Caco-2 (cell line): ENCODE data around the gene SLC35F2. TPM values are rescaled to one million over a fixed set of nuclear protein-coding genes. Genes with fewer than 3 reads are reported as not detected.

Experiments used
- Bru-seq: library from RNA; stranded (reverse); fragments of 400-500 nt; gene quantifications from one replicate; lab custom pipeline; 2021; lab: Mats Ljungman, UMichigan
- BruChase-seq, 2 experiments: library from RNA; stranded (reverse); fragments of 400-500 nt; gene quantifications; one replicate each; lab custom pipeline; 2021; lab: Mats Ljungman, UMichigan
- BruUV-seq: library from RNA; stranded (reverse); fragments of 400-500 nt; replicated peaks from 2 replicates; lab custom pipeline; 2021; lab: Mats Ljungman, UMichigan
- CTCF ChIA-PET: fragments of 300-600 bp; sonication (Branson Sonifier 250); formaldehyde crosslinking; loops from one replicate; lab custom pipeline; 2022; ENCODE audit warnings: antibody characterized with exemption; lab: Charles Lee
- POLR2A ChIA-PET: fragments of 300-600 bp; sonication (Branson Sonifier 250); formaldehyde crosslinking; loops from one replicate; lab custom pipeline; 2022; ENCODE audit warnings: antibody characterized with exemption; lab: Charles Lee
- DNase-seq, 2 experiments: peaks; one replicate each; pipeline versions ENCODE4 v3.0.0 to v3.0.0-alpha.2; 2020 to 2022
- H3K27me3 ChIP-seq: replicated peaks from 2 replicates; pipeline ENCODE4 v1.6.0; 2011; ENCODE audit warnings: low read length; ENCODE audit not compliant: control insufficient read depth, insufficient read depth
- H3K36me3 ChIP-seq: 2 replicates; pipeline ENCODE4 v1.5.1; 2011; ENCODE audit warnings: low read length; ENCODE audit not compliant: control insufficient read depth, insufficient read depth
- H3K4me1 ChIP-seq: fragments of 250-450 bp; sonication (Bioruptor Pico); 2 replicates; pipeline ENCODE4 v1.5.1; 2020; ENCODE audit warnings: mild to moderate bottlenecking
- H3K4me3 ChIP-seq: 2 replicates; pipeline ENCODE4 v1.5.1; 2011; ENCODE audit warnings: low read depth, mild to moderate bottlenecking, control low read depth, low read length
- H3K9me3 ChIP-seq: fragments of 250-450 bp; sonication (Bioruptor Pico); 2 replicates; pipeline ENCODE4 v1.5.1; 2020; ENCODE audit warnings: mild to moderate bottlenecking, moderate library complexity
- H3K27ac Mint-ChIP-seq: one replicate; pipeline ENCODE4 v1.8.0; 2022; ENCODE audit warnings: mixed read lengths; ENCODE audit not compliant: unreplicated experiment
- H3K27me3 Mint-ChIP-seq: one replicate; pipeline ENCODE4 v1.8.0; 2022; ENCODE audit warnings: mixed read lengths; ENCODE audit not compliant: insufficient read depth, unreplicated experiment
- H3K36me3 Mint-ChIP-seq: one replicate; pipeline ENCODE4 v1.8.0; 2022; ENCODE audit warnings: mild to moderate bottlenecking, mixed read lengths; ENCODE audit not compliant: insufficient read depth, unreplicated experiment
- H3K4me1 Mint-ChIP-seq: one replicate; pipeline ENCODE4 v1.8.0; 2022; ENCODE audit warnings: low read depth, mixed read lengths; ENCODE audit not compliant: unreplicated experiment
- H3K4me3 Mint-ChIP-seq: one replicate; pipeline ENCODE4 v1.8.0; 2022; ENCODE audit warnings: mild to moderate bottlenecking, moderate library complexity, mixed read lengths; ENCODE audit not compliant: unreplicated experiment
- H3K9me3 Mint-ChIP-seq: one replicate; pipeline ENCODE4 v1.8.0; 2022; ENCODE audit warnings: mixed read lengths; ENCODE audit not compliant: unreplicated experiment
- CTCF ChIP-seq, 2 experiments: fragments of 200-600 bp in 1 of 2; IDR thresholded peaks; 1 replicate in 1 of 2; 2 replicates in 1 of 2; pipeline versions ENCODE4 v1.5.1 to v1.8.0; 2011 to 2022; ENCODE audit warnings: antibody characterized with exemption in 1 of 2, control low read depth in 1 of 2, inconsistent platforms in 1 of 2, low read depth in 1 of 2, low read length in 1 of 2, mild to moderate bottlenecking in 1 of 2, moderate library complexity in 1 of 2; ENCODE audit not compliant: insufficient read depth in 1 of 2, severe bottlenecking in 1 of 2, unreplicated experiment in 1 of 2
- intact Hi-C: fragments of 100-400 bp; cut with micrococcal nuclease; formaldehyde crosslinking; loops from one replicate; pipeline ENCODE4 v1.10.0; 2022; ENCODE audit not compliant: unreplicated experiment
- long read RNA-seq: library from polyadenylated mRNA; stranded (forward); transcript quantifications from one replicate; pipeline ENCODE4 v2.0.0, GENCODE V29; 2022
- total RNA-seq: library from RNA; stranded (reverse); gene quantifications from 2 replicates; pipeline ENCODE4 v1.2.3, GENCODE V29; 2022

Gene SLC35F2
- total RNA-seq (42.5 and 44.9 TPM in 2 replicates), Bru-seq, nascent RNA (percentile 62 among the genes with signal in this experiment), BruChase-seq, experiment 1, labeled RNA remaining after a 2-hour chase (percentile 65 among the genes with signal in this experiment), BruChase-seq, experiment 2, labeled RNA remaining after a 6-hour chase (percentile 74 among the genes with signal in this experiment)
- long read RNA-seq, transcript SLC35F2-204 (8 exons, 3,170 nt), result major isoform, 9 of 18 reads
- long read RNA-seq, partial matches to known transcripts, result 1 of 18 reads
- long read RNA-seq, other reads (novel, unspliced or antisense), result 7 of 18 reads

- H3K4me1 Mint-ChIP-seq, result peaks cover 7% of the 10 kb centered on the region
- no peaks in the 10 kb centered on the region for H3K36me3 ChIP-seq
- H3K27me3 Mint-ChIP-seq, result no peaks in the 10 kb centered on the region
- H3K9me3 Mint-ChIP-seq, result no peaks in the 10 kb centered on the region
- TF ChIP-seq CTCF (IDR thresholded peaks at IDR 0.05; ENCODE audit: insufficient read depth in 1 of 2, low read depth in 1 of 2, low read length in 1 of 2, severe bottlenecking in 1 of 2, unreplicated experiment in 1 of 2), result peak in 1 of 2 experiments; percentile 24
- peak within 1 kb of the TSS; percentile 85 for H3K27ac Mint-ChIP-seq
- no peaks in the 10 kb centered on the region for H3K9me3 ChIP-seq
- H3K4me3 ChIP-seq, result peak within 1 kb of the TSS; percentile 50
- no TSS peak for BruUV-seq
- peaks cover 5% of the 10 kb centered on the region for H3K4me1 ChIP-seq
- intact Hi-C loops, result loop anchor here (1.0 to 2.0 kb wide), 4 partner anchors 24 to 150 kb away; partner anchors contain the start of gene CUL5
- ChIA-PET CTCF (interaction anchor here (0.5 to 1.2 kb wide), 3 partner anchors 15 to 138 kb away, joined by 3 to 7 read pairs (median 6); no protein-coding TSS in a partner anchor), POLR2A (interaction anchor here (0.8 kb wide), 1 partner anchor 151 kb away, joined by 5 read pairs; the partner anchor contains the start of gene CUL5)
- peak; percentile 90 to 91 for DNase-seq
- no peaks in the 10 kb centered on the region for H3K27me3 ChIP-seq
- H3K4me3 Mint-ChIP-seq, result peak within 1 kb of the TSS; percentile 93
- peaks cover 17% of the 10 kb centered on the region for H3K36me3 Mint-ChIP-seq
Measured at GRCh38 chr11:107858217-107859070, at the start of gene SLC35F2. Gene SLC35F2, minus strand, starts transcription at chr11:107858787. Its CDS starts 20 bp downstream, at chr11:107858767.

- ChIA-PET CTCF (no interaction called here), POLR2A (no interaction called here)
- Mint-ChIP-seq H3K27ac (no peak overlapping the region), H3K4me3 (no peak overlapping the region), H3K4me1 (no peaks in the 10 kb centered on the region), H3K27me3 (peaks cover 4% of the 10 kb centered on the region), H3K9me3 (no peaks in the 10 kb centered on the region), H3K36me3 (no peaks in the 10 kb centered on the region)
- no TSS peak for BruUV-seq
- intact Hi-C loops, result no loop called here
- TF ChIP-seq CTCF (IDR thresholded peaks at IDR 0.05; ENCODE audit: insufficient read depth in 1 of 2, low read depth in 1 of 2, low read length in 1 of 2, severe bottlenecking in 1 of 2, unreplicated experiment in 1 of 2), result no peak
- H3K36me3 ChIP-seq, result no peaks in the 10 kb centered on the region
- no peak for DNase-seq
- no peaks in the 10 kb centered on the region for H3K4me1 ChIP-seq
- no peak overlapping the region for H3K4me3 ChIP-seq
- no peaks in the 10 kb centered on the region for H3K27me3 ChIP-seq
- H3K9me3 ChIP-seq, result peaks cover 6% of the 10 kb centered on the region
Measured at GRCh38 chr11:107908211-107908610, 49.6 kb upstream of the SLC35F2 start.

GRCh38 chr11:107898270-107898669 lies 39.7 kb upstream of the SLC35F2 start:
- Histone ChIP-seq H3K27me3 (no peaks in the 10 kb centered on the region), H3K4me3 (no peak overlapping the region), H3K4me1 (peaks cover 4% of the 10 kb centered on the region; the same call in 1 of the 2 replicates), H3K36me3 (no peaks in the 10 kb centered on the region), H3K9me3 (no peaks in the 10 kb centered on the region)
- Mint-ChIP-seq H3K9me3 (no peaks in the 10 kb centered on the region), H3K27ac (no peak overlapping the region), H3K4me3 (no peak overlapping the region), H3K36me3 (no peaks in the 10 kb centered on the region), H3K27me3 (peaks cover 11% of the 10 kb centered on the region), H3K4me1 (no peaks in the 10 kb centered on the region)
- ChIA-PET POLR2A (no interaction called here), CTCF (interaction anchor here (0.8 to 1.3 kb wide), 2 partner anchors 118 to 157 kb away, joined by 4 to 7 read pairs; no protein-coding TSS in a partner anchor)
- peak in 1 of 2 experiments; percentile 52 for DNase-seq
- no TSS peak for BruUV-seq
- TF ChIP-seq CTCF (IDR thresholded peaks at IDR 0.05; ENCODE audit: insufficient read depth in 1 of 2, low read depth in 1 of 2, low read length in 1 of 2, severe bottlenecking in 1 of 2, unreplicated experiment in 1 of 2), result peak; percentile 70 to 75
- intact Hi-C loops, result loop anchor here (1.0 kb wide), 5 partner anchors 39 to 349 kb away; no protein-coding TSS in a partner anchor
